NCI-H187 (cell line): ENCODE results near the gene IFITM1.
"Not testable (repeated sequence)": the region's sequence is repeated elsewhere in the genome, so short reads cannot be mapped to it uniquely, and the experiment has no call there.

Source experiments
- DNase-seq, 2 experiments: peaks; one replicate each; lab custom pipeline; 2025; lab: John Stamatoyannopoulos, UW

IFITM1 gene

DNA sequence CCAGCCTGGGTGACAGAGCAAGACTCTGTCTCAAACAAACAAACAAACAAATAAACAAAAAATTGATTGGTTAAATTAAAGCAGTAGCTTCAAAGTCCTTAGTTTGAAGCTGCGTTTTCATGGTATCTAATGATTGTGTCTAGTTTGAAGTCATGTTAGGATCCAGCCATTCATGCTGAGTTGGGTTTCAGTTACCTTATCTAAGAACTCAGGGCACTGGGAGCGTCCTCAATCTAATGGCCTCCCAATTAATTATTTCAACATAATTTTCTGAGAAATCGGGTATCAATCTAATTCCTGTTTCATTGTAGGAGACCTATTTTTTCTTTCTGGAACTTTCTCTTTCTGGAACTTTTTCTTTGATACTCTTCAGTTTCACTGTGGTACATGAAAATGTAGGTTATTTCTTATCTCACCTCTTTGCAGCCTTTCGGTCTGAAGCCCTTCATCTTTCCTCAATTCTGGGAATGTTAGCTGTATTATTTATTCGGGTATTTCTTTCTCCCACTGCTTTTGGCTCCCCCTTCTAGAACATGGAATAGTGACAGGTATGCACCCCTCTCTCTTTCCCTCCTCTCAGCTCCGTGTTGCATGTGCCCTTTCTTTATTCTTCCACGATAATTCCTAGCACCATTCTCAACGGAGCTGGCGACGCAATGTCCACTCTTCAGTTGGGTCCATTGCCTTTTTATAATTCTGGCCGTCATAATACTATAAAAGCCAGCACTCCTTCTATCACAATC lies 31.2 kb downstream of the IFITM1 start:
- DNase-seq = no peak

GRCh38 chr11:346529-346928 lies 32.7 kb downstream of the IFITM1 start:
- DNase-seq = no peak

DNA sequence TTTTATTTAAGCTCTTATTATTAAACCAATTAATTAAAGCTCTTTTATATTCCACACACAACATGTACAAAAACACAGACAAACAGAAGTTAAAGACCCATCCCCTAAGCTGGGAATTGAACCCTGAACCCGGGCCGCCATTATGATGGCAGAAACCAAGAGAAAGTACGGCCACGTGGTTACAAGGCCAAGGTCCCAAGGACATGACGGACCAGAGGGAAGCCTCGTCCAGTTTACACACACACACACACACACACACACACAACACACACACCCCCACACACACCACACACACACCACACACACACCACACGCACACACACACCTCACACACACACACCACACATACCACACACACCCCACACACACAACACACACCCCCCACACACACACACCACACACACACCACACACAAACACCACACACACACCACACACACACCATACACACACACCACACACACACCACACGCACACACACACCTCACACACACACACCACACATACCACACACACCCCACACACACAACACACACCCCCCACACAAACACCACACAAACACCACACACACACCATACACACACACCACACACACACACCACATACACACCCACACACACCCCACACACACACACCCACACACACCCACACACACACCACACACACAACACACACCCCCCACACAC lies 35.6 kb downstream of the IFITM1 start:
- not testable (repeated sequence) for DNase-seq

GRCh38 chr11:350033-350722 lies 36.3 kb downstream of the IFITM1 start:
- DNase-seq = not testable (repeated sequence)

DNA sequence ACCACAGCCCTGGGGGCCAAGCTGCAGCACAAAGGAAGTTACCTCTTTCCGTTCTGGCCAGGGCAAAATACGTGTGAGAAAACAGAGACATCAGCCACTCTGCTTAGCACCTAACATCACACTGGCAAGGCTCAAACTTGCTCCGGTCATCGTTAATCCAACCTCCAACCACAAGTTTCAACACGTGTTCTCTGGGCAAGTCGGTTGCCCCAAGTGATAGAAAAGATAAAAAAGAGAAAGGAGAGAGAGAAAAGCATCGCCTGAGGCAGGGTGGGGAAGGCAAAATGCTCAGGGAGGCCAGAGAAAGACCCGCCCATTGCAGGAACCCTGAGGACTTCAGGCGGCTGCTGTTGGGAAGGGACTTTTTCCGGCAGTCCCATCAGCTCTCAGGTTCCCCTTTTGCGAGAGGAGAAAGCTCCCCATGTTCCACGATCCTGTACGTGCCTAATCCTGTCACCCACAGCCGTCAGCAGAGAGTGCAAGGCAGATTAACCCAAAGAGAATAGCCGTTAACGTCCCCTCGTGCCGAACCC lies 36.9 kb downstream of the IFITM1 start:
- no peak for DNase-seq

- DNase-seq = no peak
Observed at GRCh38 chr11:351411-351810, 37.6 kb downstream of the IFITM1 start.

DNA sequence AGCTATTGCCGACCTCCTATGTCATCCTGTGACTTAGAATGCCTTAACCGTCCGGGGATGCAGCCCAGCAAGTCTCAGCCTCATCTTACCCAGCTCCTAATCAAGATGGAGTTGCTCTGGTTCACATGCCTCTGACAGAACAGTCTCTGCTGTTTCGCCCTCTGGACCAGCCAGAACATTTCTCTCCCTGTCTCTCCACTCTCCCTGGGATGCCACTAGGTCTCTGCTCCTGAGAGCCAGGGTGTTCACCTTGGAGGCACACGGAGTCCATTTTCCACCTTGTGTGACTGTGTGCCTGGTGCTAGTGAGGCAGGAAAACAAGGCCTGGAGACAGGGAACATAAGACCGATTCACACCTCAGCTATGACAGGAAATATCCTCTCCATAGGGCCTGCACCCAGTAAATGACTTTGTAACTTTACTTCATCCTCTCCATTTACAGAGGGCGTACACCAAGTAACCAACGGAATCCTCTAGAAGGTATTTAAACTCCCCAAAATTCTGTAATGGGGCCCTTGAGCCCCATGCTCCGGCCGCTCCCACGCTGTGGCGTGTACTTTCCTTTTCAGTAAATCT lies 38.7 kb downstream of the IFITM1 start:
- no peak for DNase-seq

- DNase-seq = no peak
Observed at GRCh38 chr11:353179-353873, 39.5 kb downstream of the IFITM1 start.

DNA sequence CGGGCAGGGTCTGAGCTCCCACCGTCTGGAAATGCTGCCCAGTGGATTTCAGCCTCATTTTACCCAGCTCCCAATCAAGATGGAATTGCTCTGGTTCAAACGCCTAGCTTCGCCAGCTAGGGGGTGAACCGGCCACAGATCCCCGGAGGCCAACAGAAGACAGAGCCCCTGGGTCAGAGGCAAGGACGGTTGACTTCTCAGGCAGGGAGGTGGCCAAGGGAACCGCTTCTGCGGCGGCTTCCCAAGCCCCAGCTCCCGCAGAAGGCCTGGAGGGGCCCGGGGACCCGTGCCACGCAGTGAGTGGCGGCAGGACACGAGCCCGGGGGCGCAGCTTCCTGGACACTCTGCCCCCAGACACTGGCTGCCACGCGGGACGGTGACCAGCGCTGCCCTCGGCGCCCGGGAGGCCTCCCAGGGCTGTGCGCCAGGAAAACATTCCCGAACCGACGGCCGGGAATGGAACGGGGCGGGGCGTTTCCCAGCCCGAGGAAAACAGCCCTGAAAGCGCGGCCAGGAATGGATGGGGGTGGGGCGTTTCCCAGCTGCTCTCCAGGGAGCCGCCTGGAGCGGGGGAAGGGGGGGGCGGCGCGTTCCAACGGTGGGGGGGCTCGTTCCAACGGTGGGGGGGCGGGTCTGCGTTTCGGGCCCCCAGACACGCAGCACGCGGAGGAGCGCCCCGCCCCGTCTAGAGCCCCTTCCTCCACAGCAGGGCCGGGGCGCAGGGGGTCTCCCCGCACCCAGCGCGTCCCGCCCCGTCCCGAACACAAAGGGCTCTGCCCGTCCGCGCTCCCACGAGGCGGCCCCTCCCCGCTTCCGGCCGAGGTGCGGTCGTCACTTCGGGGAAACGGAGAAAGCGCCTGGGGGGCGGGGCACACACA lies 42.0 kb downstream of the IFITM1 start:
- DNase-seq = peak in 1 of 2 experiments; percentile 41

- no peak for DNase-seq
Observed at GRCh38 chr11:356610-357009, 42.8 kb downstream of the IFITM1 start.

DNA sequence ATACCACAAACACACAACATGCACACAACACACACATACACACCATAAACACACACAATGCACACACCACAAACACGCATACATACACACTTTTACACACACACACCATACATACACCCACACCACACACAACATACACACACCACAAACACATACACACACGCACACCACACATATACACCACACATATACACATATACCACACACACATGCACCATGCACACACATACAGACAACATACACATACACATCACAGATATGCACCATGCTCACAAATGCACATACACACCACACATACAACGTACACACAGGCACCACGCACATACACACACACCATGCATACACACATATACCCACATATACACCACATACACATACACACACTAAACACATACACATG lies 43.7 kb downstream of the IFITM1 start:
- no peak for DNase-seq

DNA sequence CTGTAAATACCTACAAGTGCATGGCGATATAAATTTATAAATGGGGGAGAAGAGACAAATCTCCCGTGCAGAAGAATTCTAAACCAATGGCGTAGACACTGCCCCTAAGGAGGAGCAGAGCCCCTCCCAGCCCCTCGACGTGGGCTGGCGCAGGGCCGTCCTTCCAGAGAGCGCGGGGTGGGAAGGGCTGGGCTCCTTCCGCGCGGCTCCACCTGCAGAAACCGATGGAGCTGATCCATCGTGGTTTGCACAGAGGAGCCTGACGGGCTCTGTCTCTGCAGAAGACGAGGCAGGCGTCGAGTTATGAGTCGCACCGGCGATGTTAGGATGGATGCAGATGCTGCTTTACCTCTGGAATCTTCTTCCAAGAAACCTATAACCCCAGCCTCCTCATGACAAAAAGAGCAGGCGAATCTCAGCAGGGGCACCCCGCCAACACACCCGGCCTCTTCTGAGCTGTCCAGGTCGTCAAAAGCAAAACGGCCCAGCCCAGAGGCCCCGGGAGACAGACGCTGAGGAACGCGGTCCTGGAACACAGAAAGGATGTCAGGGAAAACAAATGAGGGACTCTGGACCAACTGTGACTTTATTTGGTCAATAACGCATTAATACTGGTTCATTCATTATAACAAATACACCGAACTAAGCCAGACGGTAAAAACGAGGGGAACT lies 44.4 kb downstream of the IFITM1 start:
- no peak for DNase-seq

DNA sequence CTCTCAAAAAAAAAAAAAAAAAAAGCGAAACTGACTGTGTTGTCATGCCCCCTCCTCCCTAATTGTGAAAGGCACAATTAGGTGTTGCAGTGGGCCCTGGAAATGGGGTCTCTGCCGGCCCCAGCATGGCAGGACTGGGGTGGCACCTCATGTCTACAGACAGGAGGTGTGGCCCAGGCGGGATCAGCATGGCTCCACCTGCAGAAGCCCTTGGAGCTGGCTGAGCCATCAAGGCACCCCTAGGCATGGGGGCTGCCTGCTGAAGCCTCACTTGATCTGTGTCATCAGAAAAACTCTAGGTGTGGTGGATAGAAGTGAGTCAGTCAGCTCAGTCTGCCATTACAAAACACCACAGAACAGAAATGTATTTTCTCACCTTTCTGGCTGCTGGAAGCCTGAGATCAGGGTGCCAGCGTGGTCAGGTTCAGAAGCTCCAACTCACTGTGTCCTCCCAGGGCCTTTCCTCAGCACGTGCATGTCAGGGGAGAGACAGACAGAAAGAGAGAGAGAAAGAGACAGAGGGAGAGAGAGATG lies 45.4 kb downstream of the IFITM1 start:
- DNase-seq = no peak

DNA sequence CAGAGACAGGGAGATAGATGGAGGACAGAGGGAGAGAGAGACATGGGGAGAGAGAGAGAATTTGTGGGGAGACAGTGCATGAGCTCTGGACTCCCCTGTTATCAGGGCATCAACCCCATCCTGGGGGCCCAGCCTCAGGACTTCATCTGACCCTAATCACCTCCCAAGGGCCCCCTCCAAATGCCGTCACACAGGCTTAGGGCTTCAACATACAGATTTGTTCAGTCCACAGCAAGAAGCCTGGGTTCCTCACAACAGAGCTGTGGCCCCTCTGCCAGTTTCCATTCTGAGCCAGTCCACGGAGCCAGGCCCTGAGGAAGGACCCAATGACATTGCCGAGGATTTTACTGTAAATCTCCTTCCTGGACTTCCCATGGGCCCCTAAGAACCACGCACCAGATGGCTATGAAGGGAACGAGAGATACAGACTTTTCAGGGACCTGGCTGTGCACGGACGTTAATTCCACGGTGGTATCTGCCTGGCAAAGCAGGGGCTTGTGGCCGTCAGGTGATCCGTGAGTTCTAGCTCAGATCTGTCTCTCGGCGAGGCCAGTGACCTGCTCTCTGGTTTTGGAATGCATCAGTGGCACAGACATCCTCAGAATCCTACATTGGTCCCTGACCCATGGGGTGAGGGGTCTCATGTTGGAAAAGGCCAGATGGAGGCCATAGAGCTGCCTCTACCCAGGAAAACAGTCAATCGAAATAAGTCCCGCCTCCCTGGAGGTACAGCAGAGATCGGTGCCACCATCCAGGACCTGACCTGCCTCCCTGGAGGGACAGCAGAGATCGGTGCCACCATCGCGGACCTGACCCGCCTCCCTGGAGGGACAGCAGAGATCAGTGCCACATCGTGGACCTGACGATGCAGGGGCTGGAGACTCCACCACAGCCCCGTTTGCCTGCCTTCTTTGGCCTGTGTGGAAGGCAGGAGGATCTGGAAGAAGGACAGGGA lies 46.8 kb downstream of the IFITM1 start:
- no peak for DNase-seq

- no peak for DNase-seq
Observed at GRCh38 chr11:362642-363442, 49.0 kb downstream of the IFITM1 start.

GRCh38 chr11:363443-363805 lies 49.6 kb downstream of the IFITM1 start:
- not testable (repeated sequence) for DNase-seq

- DNase-seq = peak; percentile 12 to 34
Observed at GRCh38 chr11:363948-364761, 50.3 kb downstream of the IFITM1 start.
